A673 (cell line): ENCODE data around the gene CYFIP2.

Source experiments
- CTCF ChIP-seq: fragments of 300-800, 200-600 bp; sonication (generic); conservative IDR thresholded peaks from 2 replicates; pipeline ENCODE4 v1.5.1; 2017; ENCODE audit warnings: low read depth, mild to moderate bottlenecking, antibody characterized with exemption, low read length, moderate library complexity, mixed read lengths
- EZH2 ChIP-seq: fragments of 200-600 bp; sonication (generic); IDR thresholded peaks from 2 replicates; pipeline ENCODE4 v1.6.1; 2017; ENCODE audit warnings: borderline replicate concordance, low read depth, mild to moderate bottlenecking, mixed read lengths, antibody characterized with exemption, low read length; ENCODE audit not compliant: poor library complexity, severe bottlenecking

- TF ChIP-seq CTCF = no peak
- TF ChIP-seq EZH2 = no peak
These were observed 92.9 kb downstream of the CYFIP2 start for GRCh38 chr5:157358871-157359270.
